ENCODE results near the gene IFRD2. TPM values are rescaled to one million over a fixed set of nuclear protein-coding genes. Genes with fewer than 3 reads are reported as not detected.
"Not testable (repeated sequence)": the region's sequence is repeated elsewhere in the genome, so short reads cannot be mapped to it uniquely, and the experiment has no call there.

The IFRD2 gene
- total RNA-seq, 2 donors from 2014 or later = 56.3 to 62.1 TPM

DNA sequence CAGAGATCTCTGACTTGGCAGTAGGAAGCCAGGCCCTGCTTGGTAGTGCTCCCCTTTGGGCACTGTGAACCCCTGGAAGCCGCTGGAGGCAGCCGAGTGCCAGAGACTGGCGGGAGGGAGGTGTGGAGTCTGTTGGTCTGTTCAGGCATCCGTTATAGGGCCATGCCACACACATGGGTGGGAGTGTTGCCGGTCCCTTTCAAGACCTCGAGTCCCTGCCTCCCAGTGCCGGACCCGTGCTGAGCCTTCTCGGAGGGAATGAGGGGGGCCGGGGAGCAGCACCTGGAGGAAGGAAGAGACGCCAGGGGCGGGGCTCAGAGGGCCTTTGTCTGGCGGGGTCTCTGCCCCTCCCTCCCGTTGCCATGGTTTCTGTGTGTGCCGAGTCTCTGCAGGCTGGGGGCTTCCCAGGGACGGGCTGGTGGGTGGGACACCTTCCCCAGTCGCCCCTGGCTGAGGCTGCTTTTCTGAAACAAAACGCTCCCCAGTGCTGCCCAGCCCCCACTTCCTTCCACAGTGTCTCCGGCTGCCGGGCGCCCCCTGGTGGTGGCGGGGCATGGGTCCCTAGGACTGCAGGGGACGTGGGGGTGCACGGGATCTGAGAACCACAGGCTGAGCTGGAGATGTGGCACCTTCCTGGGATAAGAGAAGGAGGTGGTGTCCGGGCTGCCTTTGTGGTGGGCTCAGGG lies 46.3 kb downstream of the IFRD2 start:
- ATAC-seq (replicated peaks in 1 of 2) (peak; percentile 79 to 81), DNase-seq (peak; percentile 95 to 98)
- H3K27me3 Mint-ChIP-seq (ENCODE audit: low read depth) = no peaks in the 10 kb centered on the region
- H3K36me3 Mint-ChIP-seq (ENCODE audit: insufficient read depth in 2 of 2) = peaks cover 4 to 10% of the 10 kb centered on the region in 2 donors
- peak overlapping the region; percentile 93 for H3K27ac Mint-ChIP-seq
- peaks cover 88% of the 10 kb centered on the region for H3K4me1 Mint-ChIP-seq (ENCODE audit: low read depth)
- no peaks in the 10 kb centered on the region for H3K9me3 Mint-ChIP-seq
- H3K4me3 Mint-ChIP-seq = peak overlapping the region; percentile 83 to 94

DNA sequence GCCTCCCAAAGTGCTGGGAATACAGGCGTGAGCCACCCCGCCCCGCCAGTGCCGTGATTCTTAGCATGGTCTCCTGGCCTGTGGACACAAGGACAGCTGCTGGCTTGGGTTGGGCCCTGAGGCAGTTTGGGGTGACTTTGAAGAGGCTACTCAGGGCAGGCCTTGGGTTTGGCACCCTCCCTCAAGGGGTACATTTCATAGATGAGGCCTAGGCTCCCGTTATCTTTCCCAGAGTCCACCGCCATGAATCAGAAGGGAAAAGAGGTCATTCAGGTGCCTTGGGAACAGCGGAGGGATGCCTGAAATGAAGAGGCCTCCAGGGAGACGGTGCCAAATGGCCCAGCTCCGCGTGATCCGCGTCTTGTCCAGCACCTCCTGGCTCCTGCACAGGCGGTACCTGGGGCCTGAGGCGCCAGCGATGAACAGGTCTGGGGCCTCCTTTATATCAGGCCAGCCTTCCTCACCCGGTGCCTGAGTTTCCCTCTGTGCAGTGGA lies 46.9 kb downstream of the IFRD2 start:
- Mint-ChIP-seq H3K36me3 (ENCODE audit: insufficient read depth in 2 of 2) (peaks cover 3 to 9% of the 10 kb centered on the region in 2 donors), H3K4me3 (peak overlapping the region; percentile 83 to 94), H3K27ac (peak overlapping the region; percentile 89), H3K4me1 (ENCODE audit: low read depth) (peaks cover 88% of the 10 kb centered on the region), H3K9me3 (no peaks in the 10 kb centered on the region), H3K27me3 (ENCODE audit: low read depth) (no peaks in the 10 kb centered on the region)
- ATAC-seq (replicated peaks in 1 of 2) (no peak), DNase-seq (no peak)

DNA sequence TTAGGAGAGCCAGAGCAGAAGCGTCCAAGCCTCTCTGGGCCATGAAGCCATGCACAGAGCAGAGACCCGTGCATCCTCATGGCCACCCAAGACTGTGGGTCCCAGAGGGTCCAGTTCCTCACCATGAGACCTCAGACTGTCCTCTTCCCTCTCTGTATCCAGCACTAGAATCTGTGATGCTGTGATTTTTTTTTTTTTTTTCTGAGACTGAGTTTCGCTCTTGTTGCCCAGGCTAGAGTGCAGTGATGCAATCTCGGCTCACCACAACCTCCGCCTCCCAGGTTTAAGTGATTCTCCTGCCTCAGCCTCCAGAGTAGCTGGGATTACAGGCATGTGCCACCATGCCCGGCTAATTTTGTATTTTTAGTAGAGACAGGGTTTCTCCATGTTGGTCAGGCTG lies 47.4 kb downstream of the IFRD2 start:
- Mint-ChIP-seq H3K27ac (peak overlapping the region; percentile 89), H3K4me3 (peak overlapping the region; percentile 83 to 94), H3K4me1 (ENCODE audit: low read depth) (peaks cover 88% of the 10 kb centered on the region)
- not testable (repeated sequence) for H3K27me3 Mint-ChIP-seq (ENCODE audit: low read depth); H3K9me3 Mint-ChIP-seq; ATAC-seq (replicated peaks in 1 of 2); DNase-seq; H3K36me3 Mint-ChIP-seq (ENCODE audit: insufficient read depth in 2 of 2)

DNA sequence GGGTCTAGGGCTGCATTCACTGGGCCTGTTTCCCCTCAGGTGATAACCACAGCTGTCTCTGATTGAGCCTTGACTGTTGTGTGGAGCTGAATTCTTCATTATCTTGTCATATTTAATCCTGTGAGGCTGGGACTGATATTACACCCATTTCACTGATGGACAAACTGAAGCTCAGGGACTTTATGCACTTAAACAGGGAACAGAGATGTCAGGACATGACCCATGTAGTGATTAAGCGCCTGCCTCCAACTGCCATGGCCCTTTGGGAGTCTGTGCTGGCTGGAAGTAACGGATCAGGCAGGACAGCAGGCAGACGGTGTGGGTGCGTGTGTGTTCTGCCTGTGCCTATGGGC lies 48.7 kb downstream of the IFRD2 start:
- Mint-ChIP-seq H3K9me3 (no peaks in the 10 kb centered on the region), H3K27ac (peak overlapping the region; percentile 97), H3K27me3 (ENCODE audit: low read depth) (no peaks in the 10 kb centered on the region), H3K4me1 (ENCODE audit: low read depth) (peaks cover 95% of the 10 kb centered on the region), H3K36me3 (ENCODE audit: insufficient read depth in 2 of 2) (peaks cover 3 to 8% of the 10 kb centered on the region in 2 donors), H3K4me3 (peak overlapping the region; percentile 55 to 91)
- ATAC-seq (replicated peaks in 1 of 2) (no peak), DNase-seq (no peak)

DNA sequence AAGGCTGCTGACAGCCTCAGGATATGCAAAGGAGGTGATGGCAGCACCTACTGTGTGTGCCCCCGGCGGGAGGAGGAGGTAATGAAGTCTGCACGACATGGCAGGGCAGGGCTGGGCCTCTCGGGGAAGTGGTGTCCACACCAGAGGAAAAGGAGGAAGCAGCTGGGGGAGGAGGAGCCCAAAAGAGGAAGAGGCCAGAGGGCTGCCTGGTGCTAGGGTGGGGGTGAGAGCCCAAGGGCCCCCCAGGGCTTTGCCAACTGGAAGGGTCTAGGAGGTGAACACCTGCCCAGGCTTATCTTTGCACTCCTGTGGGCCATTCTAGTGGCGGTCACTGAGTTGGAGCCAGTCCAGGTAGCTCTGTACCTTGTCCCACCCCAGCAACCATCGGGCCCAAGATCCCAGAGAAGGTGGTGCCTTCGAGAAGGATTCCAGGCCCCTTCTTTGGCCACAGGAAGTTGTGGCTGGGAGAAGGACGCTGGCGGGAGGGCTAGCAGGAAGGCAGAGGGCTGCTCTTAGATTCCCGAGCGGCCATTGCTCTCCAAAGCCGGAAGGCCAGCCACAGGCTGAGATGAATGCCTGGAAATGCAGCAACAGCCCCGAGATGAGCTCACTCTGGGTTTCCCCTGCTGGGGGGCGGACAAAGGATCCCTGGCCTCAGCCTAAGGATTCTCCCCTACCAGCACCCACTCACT lies 49.2 kb downstream of the IFRD2 start:
- H3K36me3 Mint-ChIP-seq (ENCODE audit: insufficient read depth in 2 of 2) = peaks cover 3 to 7% of the 10 kb centered on the region in 2 donors
- H3K27ac Mint-ChIP-seq = peak overlapping the region; percentile 97
- H3K9me3 Mint-ChIP-seq = no peaks in the 10 kb centered on the region
- DNase-seq (peak; percentile 43 to 44), ATAC-seq (replicated peaks in 1 of 2) (peak in 1 of 2 donors; percentile 3)
- peak overlapping the region; percentile 89 to 91 for H3K4me3 Mint-ChIP-seq
- H3K27me3 Mint-ChIP-seq (ENCODE audit: low read depth) = no peaks in the 10 kb centered on the region
- H3K4me1 Mint-ChIP-seq (ENCODE audit: low read depth) = peaks cover 97% of the 10 kb centered on the region

DNA sequence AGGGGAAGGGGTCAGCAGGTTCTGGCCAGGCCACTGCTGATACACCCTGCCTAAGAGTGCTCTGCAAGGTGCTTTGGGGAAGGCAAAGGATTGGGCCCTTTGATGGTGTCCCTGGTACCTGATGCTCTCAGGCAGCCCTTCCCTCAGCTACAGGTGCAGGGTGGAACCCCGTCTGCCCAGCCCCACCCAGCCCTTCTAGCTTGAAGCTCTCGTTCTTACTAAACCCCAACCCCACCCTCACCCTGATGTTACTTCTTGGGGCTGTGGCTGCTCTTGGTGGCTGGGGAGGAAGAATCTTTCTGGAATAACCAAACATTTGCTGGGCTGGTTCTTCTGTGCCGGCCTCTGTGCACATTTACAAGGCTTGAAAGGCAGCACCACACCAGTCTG lies 49.9 kb downstream of the IFRD2 start:
- DNase-seq (no peak), ATAC-seq (replicated peaks in 1 of 2) (no peak)
- peak overlapping the region; percentile 89 to 91 for H3K4me3 Mint-ChIP-seq
- H3K9me3 Mint-ChIP-seq = no peaks in the 10 kb centered on the region
- peaks cover 4 to 12% of the 10 kb centered on the region in 2 donors for H3K36me3 Mint-ChIP-seq (ENCODE audit: insufficient read depth in 2 of 2)
- peak overlapping the region; percentile 97 for H3K27ac Mint-ChIP-seq
- peaks cover 94% of the 10 kb centered on the region for H3K4me1 Mint-ChIP-seq (ENCODE audit: low read depth)
- H3K27me3 Mint-ChIP-seq (ENCODE audit: low read depth) = no peaks in the 10 kb centered on the region

DNA sequence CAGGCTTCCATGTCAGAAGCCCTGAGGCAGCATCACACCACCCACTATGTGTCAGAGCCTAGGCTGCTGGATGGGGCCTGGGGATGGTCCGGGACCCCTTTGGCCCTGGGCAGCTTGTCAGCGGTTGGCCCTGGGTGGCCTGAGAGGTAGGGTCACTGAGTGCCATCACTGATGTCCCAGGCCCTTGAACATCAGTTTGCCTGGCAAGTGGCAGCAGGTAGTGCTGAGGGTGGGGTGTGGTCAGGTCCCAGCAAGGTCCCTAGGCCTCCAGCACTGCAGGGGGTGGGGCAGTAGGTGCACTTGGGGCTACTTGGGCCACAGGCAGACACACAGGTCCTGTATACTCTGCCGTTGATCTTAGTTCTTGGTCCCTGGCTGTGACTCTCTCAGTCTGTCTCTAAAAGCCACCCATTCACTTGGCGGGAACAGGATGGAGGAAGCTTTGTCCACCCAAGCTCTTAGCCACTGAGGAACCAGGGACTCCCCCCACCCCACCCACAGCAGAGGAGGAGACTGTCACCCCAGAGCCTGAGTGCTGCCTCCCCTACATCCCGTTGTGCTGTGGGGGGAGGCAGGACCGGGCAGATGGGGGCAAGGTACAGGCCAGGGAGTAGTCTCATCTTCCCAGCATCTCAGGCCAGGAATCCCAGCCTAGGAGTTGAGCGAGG lies 50.4 kb downstream of the IFRD2 start:
- Mint-ChIP-seq H3K36me3 (ENCODE audit: insufficient read depth in 2 of 2) (peaks cover 9 to 14% of the 10 kb centered on the region in 2 donors), H3K9me3 (no peaks in the 10 kb centered on the region), H3K4me1 (ENCODE audit: low read depth) (peaks cover 88% of the 10 kb centered on the region), H3K27me3 (ENCODE audit: low read depth) (no peaks in the 10 kb centered on the region), H3K27ac (peak overlapping the region; percentile 68), H3K4me3 (peak overlapping the region; percentile 89 to 91)
- ATAC-seq (replicated peaks in 1 of 2) (no peak), DNase-seq (no peak)

DNA sequence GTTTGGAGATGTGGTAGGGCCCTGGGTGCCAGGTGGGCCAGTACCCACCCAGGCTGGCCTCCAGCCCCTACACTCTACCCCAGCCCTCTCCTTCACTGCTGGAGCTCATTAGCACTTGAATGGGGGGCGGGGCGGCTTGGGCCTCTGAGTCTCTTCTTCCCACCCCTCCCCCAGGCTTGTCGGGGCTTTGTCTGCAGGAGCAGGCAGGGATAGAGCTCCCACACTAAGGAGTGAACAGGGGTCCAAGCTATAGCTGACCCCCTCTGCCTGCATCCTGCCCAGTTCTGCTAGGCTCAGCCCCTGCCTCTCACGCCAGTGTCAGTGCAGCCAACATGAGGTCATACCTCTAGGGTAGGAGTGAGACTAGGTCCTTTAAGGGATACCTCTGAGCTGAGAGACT lies 51.1 kb downstream of the IFRD2 start:
- H3K4me1 Mint-ChIP-seq (ENCODE audit: low read depth) = peaks cover 81% of the 10 kb centered on the region
- ATAC-seq (replicated peaks in 1 of 2) (no peak), DNase-seq (no peak)
- H3K9me3 Mint-ChIP-seq = no peaks in the 10 kb centered on the region
- H3K27ac Mint-ChIP-seq = peak overlapping the region; percentile 68
- H3K4me3 Mint-ChIP-seq = peak overlapping the region; percentile 89 to 91
- peaks cover 10 to 15% of the 10 kb centered on the region in 2 donors for H3K36me3 Mint-ChIP-seq (ENCODE audit: insufficient read depth in 2 of 2)
- no peaks in the 10 kb centered on the region for H3K27me3 Mint-ChIP-seq (ENCODE audit: low read depth)

DNA sequence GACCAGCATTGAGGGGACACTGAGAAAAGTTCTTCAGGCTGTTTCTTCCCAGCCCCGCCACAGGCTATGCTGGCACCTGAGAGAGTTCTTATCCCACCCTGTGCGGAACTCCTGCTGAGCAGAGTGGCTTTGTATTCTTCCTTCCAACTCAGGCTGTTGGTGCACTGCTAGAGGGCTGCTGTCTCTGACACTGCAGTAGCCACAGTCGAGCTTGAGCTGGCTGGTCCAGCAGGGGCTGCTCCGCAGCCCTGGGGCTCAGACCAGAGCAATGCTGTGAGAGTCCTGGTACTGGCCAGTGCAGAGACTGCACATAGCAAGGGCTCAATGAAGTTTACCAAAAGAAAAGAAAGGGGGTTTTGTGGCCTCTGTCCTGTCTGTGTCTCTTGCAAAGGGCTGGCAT lies 52.6 kb downstream of the IFRD2 start:
- Mint-ChIP-seq H3K36me3 (ENCODE audit: insufficient read depth in 2 of 2) (peaks cover 10 to 15% of the 10 kb centered on the region in 2 donors), H3K9me3 (no peaks in the 10 kb centered on the region), H3K27me3 (ENCODE audit: low read depth) (no peaks in the 10 kb centered on the region), H3K4me1 (ENCODE audit: low read depth) (peaks cover 72% of the 10 kb centered on the region), H3K4me3 (peak overlapping the region; percentile 94 to 99), H3K27ac (peak overlapping the region; percentile 96)
- DNase-seq = no peak
- ATAC-seq (replicated peaks in 1 of 2) = no peak

DNA sequence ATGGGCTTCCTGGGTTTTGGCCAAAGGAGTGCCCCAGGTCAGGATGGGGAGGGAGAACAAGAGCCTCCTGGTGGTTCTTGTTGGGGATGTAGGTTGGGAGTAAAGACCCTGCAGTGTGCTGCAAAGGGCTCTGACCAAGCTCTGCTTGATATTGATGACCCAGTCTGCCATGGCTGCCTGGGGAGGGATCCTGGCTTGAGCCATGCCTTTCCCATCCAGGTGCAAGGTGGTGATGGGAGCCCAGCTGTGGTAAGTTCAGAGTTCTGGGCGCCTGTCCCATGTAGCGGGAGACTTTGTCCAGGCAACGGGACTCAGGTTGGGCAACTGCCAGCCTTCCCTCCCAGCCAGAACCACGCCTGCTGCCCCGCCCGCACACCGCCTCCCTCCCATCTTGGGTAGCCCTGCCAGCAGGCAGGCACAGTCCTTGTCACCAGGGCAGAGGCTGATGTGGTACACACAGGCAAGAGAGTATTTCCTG lies 53.6 kb downstream of the IFRD2 start:
- no peak for DNase-seq
- Mint-ChIP-seq H3K27ac (peak overlapping the region; percentile 95), H3K9me3 (no peaks in the 10 kb centered on the region), H3K4me1 (ENCODE audit: low read depth) (peaks cover 61% of the 10 kb centered on the region), H3K27me3 (ENCODE audit: low read depth) (no peaks in the 10 kb centered on the region), H3K4me3 (peak overlapping the region; percentile 94 to 99), H3K36me3 (ENCODE audit: insufficient read depth in 2 of 2) (peaks cover 9 to 15% of the 10 kb centered on the region in 2 donors)
- no peak for ATAC-seq (replicated peaks in 1 of 2)

DNA sequence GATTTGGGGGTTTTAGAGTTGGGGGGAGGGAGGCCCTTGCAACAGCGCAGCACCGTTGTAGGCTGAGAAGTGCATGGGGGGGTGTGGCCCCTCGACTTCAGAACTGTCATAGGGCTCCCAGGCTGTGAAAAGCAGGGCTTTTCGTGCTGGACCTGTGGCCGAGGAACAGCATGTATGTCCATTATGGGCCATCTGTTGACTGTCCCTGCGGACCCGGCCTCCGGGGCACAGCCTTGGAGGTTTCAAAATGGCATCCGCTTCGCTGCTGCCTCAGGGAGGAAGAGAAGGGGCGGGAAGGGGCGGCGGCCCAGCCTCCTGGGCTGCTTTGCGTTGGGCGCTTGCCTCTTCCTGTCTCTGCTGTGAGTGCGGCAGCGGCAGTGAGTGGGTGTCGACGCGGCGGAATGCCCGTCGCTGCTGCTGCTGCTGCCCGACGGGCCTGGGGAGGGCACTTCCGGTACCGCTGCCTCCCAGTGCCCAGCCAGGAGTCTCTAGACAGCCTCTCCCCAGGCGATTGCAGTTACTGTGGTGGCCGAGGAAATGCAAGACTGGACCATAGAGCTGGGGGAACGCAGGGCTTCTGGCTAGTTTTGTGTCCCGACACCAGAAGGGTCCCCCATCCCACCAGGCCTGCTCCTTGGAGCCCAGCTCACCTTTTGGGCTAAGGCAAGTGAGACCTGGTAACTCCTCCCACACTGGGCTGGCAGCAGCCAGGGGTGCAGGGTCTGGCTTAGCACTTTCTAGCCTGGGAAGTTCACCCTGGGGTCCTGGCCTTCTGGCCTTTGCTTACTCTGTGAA lies 54.3 kb downstream of the IFRD2 start:
- Mint-ChIP-seq H3K9me3 (no peaks in the 10 kb centered on the region), H3K4me1 (ENCODE audit: low read depth) (peaks cover 55% of the 10 kb centered on the region)

More for the DNA sequence above, 54.3 kb downstream of the IFRD2 start:
- Mint-ChIP-seq H3K4me3 (peak overlapping the region; percentile 94 to 99), H3K27ac (peak overlapping the region; percentile 95), H3K36me3 (ENCODE audit: insufficient read depth in 2 of 2) (peaks cover 9 to 15% of the 10 kb centered on the region in 2 donors), H3K27me3 (ENCODE audit: low read depth) (no peaks in the 10 kb centered on the region)
- DNase-seq (peak; percentile 91 to 93), ATAC-seq (replicated peaks in 1 of 2) (peak; percentile 62 to 64)

Data from activated T-cell treated with anti-CD3 and anti-CD28 coated beads, Interleukin-2, amount 50 U/mL, for 72 hours (primary cell).